ENCODE measurements around the gene INSIG2. TPM values are rescaled to one million over a fixed set of nuclear protein-coding genes. Genes with fewer than 3 reads are reported as not detected.

Gene INSIG2
- total RNA-seq, 4 donors from 2014 or later: 10.5 to 18.6 (median 13.4) TPM

DNA sequence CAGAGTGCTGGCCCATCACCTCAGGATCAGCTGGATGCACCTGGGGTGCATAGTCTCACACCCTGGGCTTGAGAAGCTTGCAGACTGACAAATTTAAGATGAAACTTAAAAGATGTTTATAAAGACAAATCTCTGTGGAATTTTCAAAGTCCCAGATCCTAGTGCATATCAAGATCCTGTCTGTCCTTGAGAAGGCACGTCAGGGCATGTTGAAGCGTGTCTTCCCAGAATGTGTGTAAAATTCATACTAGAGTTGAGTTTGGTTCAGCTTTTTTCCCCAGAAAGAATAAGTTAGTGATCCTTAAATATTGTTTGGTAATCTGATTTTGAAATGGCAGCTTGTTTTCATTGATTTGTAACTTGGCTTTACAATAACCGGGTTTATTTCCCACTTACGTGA is 27.5 kb downstream of the INSIG2 start:
- Histone ChIP-seq H3K4me3 (no peak overlapping the region), H3K4me1 (peaks cover 0 to 14% (median 0%) of the 10 kb centered on the region in 4 donors), H3K9me3 (no peaks in the 10 kb centered on the region), H3K27me3 (no peaks in the 10 kb centered on the region), H3K36me3 (no peaks in the 10 kb centered on the region), H3K27ac (no peak overlapping the region)
- no peak for DNase-seq (ENCODE audit: low spot score in 2 of 2)
- WGBS, 2 donors: 87 to 91% methylated on average over 4 of the region's 4 CpGs
- TF ChIP-seq, protein P1, sequence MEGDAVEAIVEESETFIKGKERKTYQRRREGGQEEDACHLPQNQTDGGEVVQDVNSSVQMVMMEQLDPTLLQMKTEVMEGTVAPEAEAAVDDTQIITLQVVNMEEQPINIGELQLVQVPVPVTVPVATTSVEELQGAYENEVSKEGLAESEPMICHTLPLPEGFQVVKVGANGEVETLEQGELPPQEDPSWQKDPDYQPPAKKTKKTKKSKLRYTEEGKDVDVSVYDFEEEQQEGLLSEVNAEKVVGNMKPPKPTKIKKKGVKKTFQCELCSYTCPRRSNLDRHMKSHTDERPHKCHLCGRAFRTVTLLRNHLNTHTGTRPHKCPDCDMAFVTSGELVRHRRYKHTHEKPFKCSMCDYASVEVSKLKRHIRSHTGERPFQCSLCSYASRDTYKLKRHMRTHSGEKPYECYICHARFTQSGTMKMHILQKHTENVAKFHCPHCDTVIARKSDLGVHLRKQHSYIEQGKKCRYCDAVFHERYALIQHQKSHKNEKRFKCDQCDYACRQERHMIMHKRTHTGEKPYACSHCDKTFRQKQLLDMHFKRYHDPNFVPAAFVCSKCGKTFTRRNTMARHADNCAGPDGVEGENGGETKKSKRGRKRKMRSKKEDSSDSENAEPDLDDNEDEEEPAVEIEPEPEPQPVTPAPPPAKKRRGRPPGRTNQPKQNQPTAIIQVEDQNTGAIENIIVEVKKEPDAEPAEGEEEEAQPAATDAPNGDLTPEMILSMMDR (IDR thresholded peaks at IDR 0.05): no peak
- TF ChIP-seq POLR2A (IDR thresholded peaks at IDR 0.05): no peak

DNA sequence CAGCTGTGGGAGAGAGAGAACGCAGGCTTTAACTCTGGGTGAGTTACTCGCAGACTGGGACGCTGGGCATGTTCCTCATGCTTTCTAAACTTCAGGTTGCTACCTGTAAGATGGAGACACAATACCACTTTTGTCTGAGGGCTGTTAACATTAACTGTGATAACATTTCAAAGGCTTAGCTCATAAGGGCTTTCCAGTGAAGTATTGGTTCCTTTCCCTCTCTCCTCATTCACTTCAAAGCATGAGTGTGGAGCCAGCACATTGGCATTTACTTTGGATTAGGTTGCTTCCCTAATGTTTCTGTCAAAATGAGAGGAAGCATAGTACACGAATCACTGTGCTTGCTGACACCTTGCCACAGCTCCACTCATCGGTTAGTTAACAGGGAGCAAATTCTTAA is 30.2 kb downstream of the INSIG2 start:
- DNase-seq (ENCODE audit: low spot score in 2 of 2): no peak
- WGBS, 2 donors: 75 to 84% methylated on average over 5 of the region's 5 CpGs
- Histone ChIP-seq H3K4me3 (no peak overlapping the region), H3K27ac (no peak overlapping the region), H3K36me3 (no peaks in the 10 kb centered on the region), H3K27me3 (no peaks in the 10 kb centered on the region), H3K9me3 (no peaks in the 10 kb centered on the region), H3K4me1 (peaks cover 0 to 22% (median 8%) of the 10 kb centered on the region in 4 donors)
- TF ChIP-seq, protein P1 (IDR thresholded peaks at IDR 0.05): no peak
- TF ChIP-seq EP300 (IDR thresholded peaks at IDR 0.05): no peak
- no peak for TF ChIP-seq POLR2A (IDR thresholded peaks at IDR 0.05)

- WGBS, 2 donors: 49 to 52% methylated on average over 4 of the region's 4 CpGs
- H3K27ac ChIP-seq: no peak overlapping the region
These were observed 31.0 kb downstream of the INSIG2 start for GRCh38 chr2:118119158-118119727.

DNA sequence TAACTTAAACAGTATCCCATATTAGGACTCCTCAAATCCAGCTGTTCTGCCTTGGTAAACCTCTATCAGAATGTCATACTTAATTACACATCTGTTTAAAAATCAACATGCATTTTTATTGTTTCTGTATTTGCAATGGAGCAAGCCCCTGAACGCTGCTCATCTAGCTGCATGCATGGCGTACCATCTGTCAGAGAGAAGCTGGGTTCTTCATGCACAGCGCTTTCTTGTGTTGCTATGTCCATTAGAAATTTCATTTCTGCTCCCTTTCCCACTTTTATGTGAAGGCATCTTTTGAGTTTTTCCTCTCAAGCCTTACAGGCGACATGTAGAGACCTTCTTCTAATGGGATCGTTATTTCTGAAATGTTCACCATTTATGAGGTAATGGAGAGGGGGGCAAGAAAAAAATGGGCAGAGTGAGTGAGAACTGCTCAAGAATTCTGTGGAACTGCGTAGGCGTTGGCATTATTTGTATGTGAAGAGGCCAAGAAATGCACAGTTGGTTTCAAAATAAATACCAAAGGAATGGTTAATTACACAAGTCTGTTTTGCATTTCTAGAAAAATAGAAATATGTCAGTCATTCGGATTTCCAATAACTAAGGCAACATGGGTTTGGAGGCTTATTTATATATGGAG is 31.6 kb downstream of the INSIG2 start:
- no peak for TF ChIP-seq POLR2A (IDR thresholded peaks at IDR 0.05)
- TF ChIP-seq EP300 (IDR thresholded peaks at IDR 0.05): no peak
- TF ChIP-seq, protein P1 (IDR thresholded peaks at IDR 0.05): no peak
- H3K27ac ChIP-seq: no peak overlapping the region
- WGBS, 2 donors: 60 to 61% methylated on average over 8 of the region's 8 CpGs
- no peak overlapping the region for H3K4me3 ChIP-seq
- peaks cover 0 to 36% (median 13%) of the 10 kb centered on the region in 4 donors for H3K4me1 ChIP-seq
- DNase-seq (ENCODE audit: low spot score in 2 of 2): no peak
- no peaks in the 10 kb centered on the region for H3K27me3 ChIP-seq
- no peaks in the 10 kb centered on the region for H3K9me3 ChIP-seq
- no peaks in the 10 kb centered on the region for H3K36me3 ChIP-seq

More at GRCh38 chr2:118119158-118119727, 31.0 kb downstream of the INSIG2 start:
- Histone ChIP-seq H3K4me3 (no peak overlapping the region), H3K27me3 (no peaks in the 10 kb centered on the region), H3K4me1 (peaks cover 0 to 30% (median 12%) of the 10 kb centered on the region in 4 donors), H3K36me3 (no peaks in the 10 kb centered on the region), H3K9me3 (no peaks in the 10 kb centered on the region)
- TF ChIP-seq POLR2A (IDR thresholded peaks at IDR 0.05) (no peak), EP300 (IDR thresholded peaks at IDR 0.05) (no peak)
- TF ChIP-seq, protein P1 (IDR thresholded peaks at IDR 0.05): no peak
- DNase-seq (ENCODE audit: low spot score in 2 of 2): no peak

DNA sequence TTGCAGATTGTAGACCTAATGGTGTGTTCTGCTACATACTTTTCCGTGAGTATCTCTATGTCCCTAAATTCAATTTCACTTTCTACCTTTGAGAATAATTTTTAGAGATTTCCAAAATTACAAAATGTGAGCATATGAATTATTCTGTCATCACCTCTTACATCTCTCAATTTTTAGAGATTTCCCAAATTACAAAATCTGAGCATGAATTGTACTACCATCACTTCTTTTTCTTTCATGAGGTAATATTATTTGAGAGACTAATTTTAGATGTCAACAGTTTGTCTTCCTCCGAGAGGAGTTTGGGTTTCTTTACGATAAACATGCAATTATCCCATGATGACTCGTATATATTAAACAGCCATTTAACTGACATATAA is 32.1 kb downstream of the INSIG2 start:
- Histone ChIP-seq H3K27me3 (no peaks in the 10 kb centered on the region), H3K4me3 (no peak overlapping the region), H3K4me1 (peaks cover 0 to 37% (median 13%) of the 10 kb centered on the region in 4 donors), H3K27ac (no peak overlapping the region), H3K36me3 (no peaks in the 10 kb centered on the region), H3K9me3 (no peaks in the 10 kb centered on the region)
- 80 to 84% methylated on average over 4 of the region's 4 CpGs for WGBS, 2 donors
- no peak for DNase-seq (ENCODE audit: low spot score in 2 of 2)
- TF ChIP-seq, protein P1 (IDR thresholded peaks at IDR 0.05): no peak
- TF ChIP-seq POLR2A (IDR thresholded peaks at IDR 0.05) (no peak), EP300 (IDR thresholded peaks at IDR 0.05) (no peak)

Data from tibial nerve (tissue), 4 donors.